HFFc6 (cell line): ENCODE results near the gene GLIS1. TPM values are rescaled to one million over a fixed set of nuclear protein-coding genes. Genes with fewer than 3 reads are reported as not detected.

Source experiments
- DNase-seq: peaks from one replicate; pipeline ENCODE4 v3.0.0-alpha.2; 2018
- H3K27ac Mint-ChIP-seq: 2 replicates; pipeline ENCODE4 v1.8.0; 2020; ENCODE audit warnings: mild to moderate bottlenecking, mixed read lengths
- H3K27me3 Mint-ChIP-seq: 2 replicates; pipeline ENCODE4 v1.8.0; 2021; ENCODE audit warnings: mild to moderate bottlenecking, moderate library complexity, mixed read lengths; ENCODE audit not compliant: insufficient read depth
- H3K36me3 Mint-ChIP-seq: 2 replicates; pipeline ENCODE4 v1.8.0; 2021; ENCODE audit warnings: low read depth, mixed read lengths
- H3K4me1 Mint-ChIP-seq: 2 replicates; pipeline ENCODE4 v1.8.0; 2020; ENCODE audit warnings: low read depth, mixed read lengths
- H3K4me3 Mint-ChIP-seq: 2 replicates; pipeline ENCODE4 v1.8.0; 2020; ENCODE audit warnings: mild to moderate bottlenecking, moderate library complexity, mixed read lengths
- H3K9me3 Mint-ChIP-seq: 2 replicates; pipeline ENCODE4 v1.8.0; 2020; ENCODE audit warnings: mild to moderate bottlenecking, mixed read lengths
- total RNA-seq, 6 experiments: library from RNA; stranded (reverse); fragmentation: NEBNext Ultra II Directional; extraction: Animal tissue kit (Norgen Biotek cat#: 25700); gene quantifications; 2 replicates in 1 of 6; 3 replicates in 5 of 6; pipeline ENCODE4 v1.2.3, GENCODE V29; 2021
- TF ChIP-seq, protein P1 (sequence below): fragments of 200-600 bp; sonication (generic); IDR thresholded peaks from 2 replicates; pipeline ENCODE4 v1.5.0; 2021; ENCODE audit warnings: antibody characterized with exemption, mild to moderate bottlenecking

GLIS1 gene
- total RNA-seq, 6 experiments from 2014 or later = 1.1 to 1.9 (median 1.2) TPM

DNA sequence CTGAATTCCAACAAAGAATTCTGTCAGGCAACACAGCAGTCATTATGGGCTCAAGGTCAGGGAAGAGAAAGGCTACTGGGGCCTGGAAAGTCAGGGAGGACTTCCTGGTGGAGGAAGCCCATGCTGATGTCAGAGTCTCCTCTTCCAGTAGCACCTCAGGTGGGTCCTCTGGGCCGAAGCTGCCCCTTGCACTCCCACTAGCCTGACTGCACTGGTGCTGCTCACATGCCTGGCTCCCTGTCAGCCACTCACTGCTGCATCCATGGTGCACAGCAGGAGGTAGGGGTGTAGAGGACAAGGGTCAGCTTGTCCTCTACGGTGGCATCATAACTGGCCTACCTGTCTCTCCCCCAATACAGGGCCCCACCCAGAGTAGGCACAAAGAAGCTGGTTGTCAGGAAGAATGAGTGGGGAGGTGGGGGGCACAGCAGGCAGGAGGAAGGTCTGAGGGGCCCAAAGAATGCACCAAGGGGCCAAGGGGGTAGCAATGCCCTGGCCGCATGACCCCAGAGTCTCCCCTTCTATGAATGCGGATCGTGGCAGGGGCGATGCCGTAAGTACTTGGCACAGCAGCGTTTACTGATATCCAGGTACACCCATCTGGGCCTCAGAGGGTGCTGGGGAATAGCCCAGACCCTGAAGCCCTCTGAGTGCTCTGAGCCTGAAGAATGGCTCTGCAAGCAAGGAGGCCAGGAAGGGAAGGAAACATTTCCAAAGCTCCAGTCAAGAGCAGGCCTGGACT lies 80.3 kb downstream of the GLIS1 start:
- no peak for DNase-seq
- Mint-ChIP-seq H3K4me1 (peaks cover 33% of the 10 kb centered on the region), H3K9me3 (no peaks in the 10 kb centered on the region), H3K27ac (no peak overlapping the region), H3K36me3 (no peaks in the 10 kb centered on the region), H3K27me3 (peaks cover 38% of the 10 kb centered on the region), H3K4me3 (no peak overlapping the region)
- TF ChIP-seq, protein P1, sequence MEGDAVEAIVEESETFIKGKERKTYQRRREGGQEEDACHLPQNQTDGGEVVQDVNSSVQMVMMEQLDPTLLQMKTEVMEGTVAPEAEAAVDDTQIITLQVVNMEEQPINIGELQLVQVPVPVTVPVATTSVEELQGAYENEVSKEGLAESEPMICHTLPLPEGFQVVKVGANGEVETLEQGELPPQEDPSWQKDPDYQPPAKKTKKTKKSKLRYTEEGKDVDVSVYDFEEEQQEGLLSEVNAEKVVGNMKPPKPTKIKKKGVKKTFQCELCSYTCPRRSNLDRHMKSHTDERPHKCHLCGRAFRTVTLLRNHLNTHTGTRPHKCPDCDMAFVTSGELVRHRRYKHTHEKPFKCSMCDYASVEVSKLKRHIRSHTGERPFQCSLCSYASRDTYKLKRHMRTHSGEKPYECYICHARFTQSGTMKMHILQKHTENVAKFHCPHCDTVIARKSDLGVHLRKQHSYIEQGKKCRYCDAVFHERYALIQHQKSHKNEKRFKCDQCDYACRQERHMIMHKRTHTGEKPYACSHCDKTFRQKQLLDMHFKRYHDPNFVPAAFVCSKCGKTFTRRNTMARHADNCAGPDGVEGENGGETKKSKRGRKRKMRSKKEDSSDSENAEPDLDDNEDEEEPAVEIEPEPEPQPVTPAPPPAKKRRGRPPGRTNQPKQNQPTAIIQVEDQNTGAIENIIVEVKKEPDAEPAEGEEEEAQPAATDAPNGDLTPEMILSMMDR = no peak

DNA sequence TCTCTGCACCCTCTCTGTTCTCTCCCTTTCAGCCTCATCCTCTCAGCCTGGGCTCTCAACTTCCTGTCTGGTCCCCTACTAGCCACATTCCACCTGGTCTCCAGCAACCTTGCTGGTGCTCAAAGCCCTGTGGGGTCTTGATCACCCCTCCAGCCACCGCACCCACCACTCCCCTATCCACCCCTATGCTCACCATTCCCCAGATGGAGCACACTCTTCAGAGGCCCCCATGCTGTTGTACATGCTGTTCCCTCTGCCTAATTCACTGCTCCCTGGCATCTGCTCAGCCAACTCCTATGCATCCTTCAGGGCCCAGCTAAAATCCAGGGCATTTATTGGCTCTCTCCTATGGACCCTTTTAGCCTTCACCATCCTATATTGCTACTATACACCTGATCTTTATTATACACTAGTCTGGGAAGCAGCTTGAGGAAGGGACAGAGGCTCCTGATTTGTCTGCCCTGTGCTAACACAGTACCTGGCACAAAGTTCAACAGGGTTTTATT lies 81.0 kb downstream of the GLIS1 start:
- no peak for DNase-seq
- Mint-ChIP-seq H3K36me3 (no peaks in the 10 kb centered on the region), H3K27ac (no peak overlapping the region), H3K27me3 (peaks cover 38% of the 10 kb centered on the region), H3K4me3 (no peak overlapping the region), H3K4me1 (peaks cover 33% of the 10 kb centered on the region), H3K9me3 (no peaks in the 10 kb centered on the region)
- TF ChIP-seq, protein P1 = no peak

- H3K27me3 Mint-ChIP-seq = peaks cover 33% of the 10 kb centered on the region
- no peak overlapping the region for H3K27ac Mint-ChIP-seq
- no peak overlapping the region for H3K4me3 Mint-ChIP-seq
- no peaks in the 10 kb centered on the region for H3K36me3 Mint-ChIP-seq
- no peaks in the 10 kb centered on the region for H3K9me3 Mint-ChIP-seq
- TF ChIP-seq, protein P1 = no peak
- peaks cover 33% of the 10 kb centered on the region for H3K4me1 Mint-ChIP-seq
- DNase-seq = no peak
These were observed 81.5 kb downstream of the GLIS1 start for GRCh38 chr1:53657531-53657805.

DNA sequence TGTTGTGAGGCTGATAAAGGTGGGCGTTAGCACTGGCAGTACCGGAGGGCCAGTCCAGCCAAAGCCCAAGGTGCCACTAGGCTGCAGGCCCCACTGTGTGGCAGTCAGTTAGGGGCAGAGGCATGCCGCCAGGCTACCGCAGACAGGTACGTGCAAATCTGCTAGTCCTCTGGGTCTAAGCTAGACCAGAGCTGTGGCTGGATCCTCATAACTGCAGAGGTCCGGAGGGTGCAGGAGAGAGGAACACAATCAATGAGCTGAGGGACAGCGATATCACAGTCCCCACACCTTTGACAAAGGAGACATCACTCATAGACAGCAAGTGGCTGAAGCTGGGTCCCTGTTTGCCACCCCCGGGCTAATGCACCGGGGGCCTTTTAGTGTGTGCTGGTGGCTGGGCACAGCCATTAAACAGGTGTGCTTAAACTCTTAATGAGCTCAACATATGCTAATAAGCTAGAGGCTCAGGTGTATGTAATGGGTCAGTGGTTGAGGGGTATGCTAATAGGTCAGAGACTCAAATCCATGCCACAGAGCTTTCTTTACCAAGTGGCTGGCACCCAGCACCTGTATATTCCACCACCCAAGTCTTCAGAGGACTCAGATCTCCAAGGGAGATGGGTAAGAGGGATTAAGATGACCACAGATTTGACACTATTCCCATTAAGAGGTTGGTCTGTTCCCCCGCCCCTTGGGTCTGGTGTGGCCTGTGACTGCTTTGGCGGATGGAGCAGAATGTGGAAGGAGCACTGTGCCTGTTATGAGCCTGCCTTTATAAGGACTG lies 82.0 kb downstream of the GLIS1 start:
- H3K36me3 Mint-ChIP-seq = no peaks in the 10 kb centered on the region

DNA sequence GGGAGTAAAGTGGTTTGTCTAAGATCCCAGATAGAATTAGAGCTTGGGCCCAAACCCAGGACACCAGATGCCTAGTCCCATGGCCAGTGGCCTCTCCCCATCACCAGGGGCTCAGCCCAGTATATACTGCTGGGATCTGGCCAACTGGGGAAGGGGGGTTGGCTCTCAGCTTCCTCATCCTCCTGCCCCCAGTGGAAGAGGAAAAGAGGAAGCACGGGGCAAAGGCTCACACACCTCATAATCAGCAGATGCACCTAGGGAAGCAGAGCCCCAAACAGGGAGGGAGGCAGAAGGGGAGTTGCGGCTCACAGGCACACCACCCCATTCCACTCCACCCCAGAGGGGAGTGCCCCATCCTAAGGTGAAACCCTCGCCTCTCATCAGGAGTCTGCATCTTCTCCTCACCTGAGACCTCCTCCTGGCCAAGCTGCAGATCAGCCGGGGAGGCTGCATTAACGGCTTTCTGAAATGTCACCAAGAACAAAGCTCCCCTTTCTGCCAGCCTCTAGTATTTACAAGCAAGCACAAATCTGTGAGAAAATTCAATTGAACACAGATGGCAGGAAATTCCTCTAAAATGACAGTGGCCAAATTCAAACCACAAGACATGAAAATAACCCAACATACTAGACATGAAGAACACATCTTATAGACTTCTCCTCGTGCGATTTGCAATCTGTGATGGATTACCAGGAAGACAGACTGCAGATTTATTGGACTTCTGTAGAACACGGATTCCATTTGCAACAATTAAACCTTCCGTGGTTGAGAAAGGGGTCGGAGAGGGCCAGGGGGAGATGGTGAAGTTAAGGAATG lies 82.8 kb downstream of the GLIS1 start:
- no peaks in the 10 kb centered on the region for H3K9me3 Mint-ChIP-seq
- H3K36me3 Mint-ChIP-seq = no peaks in the 10 kb centered on the region
- H3K27me3 Mint-ChIP-seq = peaks cover 38% of the 10 kb centered on the region
- peak overlapping the region; percentile 42 for H3K4me3 Mint-ChIP-seq
- H3K27ac Mint-ChIP-seq = no peak overlapping the region
- H3K4me1 Mint-ChIP-seq = peaks cover 33% of the 10 kb centered on the region
- DNase-seq = peak; percentile 81
- TF ChIP-seq, protein P1 = no peak

More for the DNA sequence above, 82.0 kb downstream of the GLIS1 start:
- Mint-ChIP-seq H3K27ac (no peak overlapping the region), H3K4me3 (peak overlapping the region; percentile 42), H3K4me1 (peaks cover 33% of the 10 kb centered on the region), H3K27me3 (peaks cover 32% of the 10 kb centered on the region), H3K9me3 (no peaks in the 10 kb centered on the region)
- no peak for DNase-seq
- TF ChIP-seq, protein P1 = no peak
